Kidney epithelial cell (primary cell): Measurements from ENCODE around the gene PIM1. TPM values are rescaled to one million over a fixed set of nuclear protein-coding genes. Genes with fewer than 3 reads are reported as not detected.

ENCODE experiments used
- DNase-seq: peaks from one replicate; pipeline ENCODE4 v3.0.0-alpha.2; 2010; ENCODE audit warnings: low read depth
- H3K27me3 ChIP-seq: 2 replicates; pipeline ENCODE4 v1.6.0; 2011; ENCODE audit warnings: low read length; ENCODE audit not compliant: control insufficient read depth, insufficient read depth
- H3K36me3 ChIP-seq: 2 replicates; pipeline ENCODE4 v1.5.1; 2011; ENCODE audit warnings: low read length; ENCODE audit not compliant: control insufficient read depth, insufficient read depth
- H3K4me3 ChIP-seq: 2 replicates; pipeline ENCODE4 v1.5.1; 2011; ENCODE audit warnings: low read depth, mild to moderate bottlenecking, control low read depth, low read length
- CTCF ChIP-seq: IDR thresholded peaks from 2 replicates; pipeline ENCODE4 v1.5.1; 2011; ENCODE audit warnings: mild to moderate bottlenecking, moderate library complexity, low read length, control low read depth, inconsistent platforms; ENCODE audit not compliant: insufficient read depth, poor library complexity, severe bottlenecking
- total RNA-seq: library from RNA; depleted of rRNA; stranded (reverse); fragments of >200 nt; gene quantifications from 2 replicates; pipeline ENCODE4 v1.2.3, GENCODE V29; 2015

Gene PIM1
- total RNA-seq, 1 donor from 2014 or later = 18.2 TPM

DNA sequence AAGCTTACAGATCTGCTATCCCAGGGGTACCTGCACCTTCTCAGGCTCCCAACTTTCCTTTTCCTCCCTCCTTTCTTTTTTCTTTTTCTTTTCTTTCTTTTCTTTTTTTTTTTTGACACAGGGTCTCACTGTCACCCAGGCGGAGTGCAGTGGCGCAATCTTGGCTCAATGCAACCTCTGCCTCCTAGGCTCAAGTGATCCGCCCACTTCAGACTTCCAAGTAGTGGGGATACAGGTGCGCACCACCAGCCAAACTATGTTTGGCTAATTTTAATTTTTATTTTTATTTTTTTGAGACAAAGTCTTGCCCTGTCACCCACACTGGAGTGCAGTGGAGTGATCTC, 36.0 kb downstream of the PIM1 start:
- no peak for TF ChIP-seq CTCF
- Histone ChIP-seq H3K27me3 (no peaks in the 10 kb centered on the region), H3K36me3 (no peaks in the 10 kb centered on the region), H3K4me3 (no peak overlapping the region)
- DNase-seq = no peak

DNA sequence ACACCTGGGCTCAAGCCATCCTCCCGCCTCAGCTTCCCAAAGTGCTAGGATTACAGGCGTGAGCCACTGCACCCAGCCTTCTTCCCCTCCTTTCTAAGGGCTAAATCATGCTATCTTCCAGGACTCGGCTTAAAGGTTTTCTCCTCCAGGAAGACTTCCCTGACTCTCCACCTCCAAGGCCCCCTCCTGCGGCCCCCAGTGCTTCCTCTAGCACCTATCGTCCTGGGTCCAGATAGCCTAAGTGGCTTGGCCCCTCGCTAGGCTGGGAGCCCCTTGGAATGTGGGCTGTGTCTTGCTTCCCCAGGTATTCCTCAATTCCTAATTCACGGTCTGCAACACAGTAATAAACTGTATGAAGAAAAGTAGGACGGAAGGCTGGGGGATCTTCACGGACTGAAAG, 36.7 kb downstream of the PIM1 start:
- H3K27me3 ChIP-seq = no peaks in the 10 kb centered on the region
- H3K4me3 ChIP-seq = no peak overlapping the region
- no peaks in the 10 kb centered on the region for H3K36me3 ChIP-seq
- no peak for DNase-seq
- no peak for TF ChIP-seq CTCF

DNA sequence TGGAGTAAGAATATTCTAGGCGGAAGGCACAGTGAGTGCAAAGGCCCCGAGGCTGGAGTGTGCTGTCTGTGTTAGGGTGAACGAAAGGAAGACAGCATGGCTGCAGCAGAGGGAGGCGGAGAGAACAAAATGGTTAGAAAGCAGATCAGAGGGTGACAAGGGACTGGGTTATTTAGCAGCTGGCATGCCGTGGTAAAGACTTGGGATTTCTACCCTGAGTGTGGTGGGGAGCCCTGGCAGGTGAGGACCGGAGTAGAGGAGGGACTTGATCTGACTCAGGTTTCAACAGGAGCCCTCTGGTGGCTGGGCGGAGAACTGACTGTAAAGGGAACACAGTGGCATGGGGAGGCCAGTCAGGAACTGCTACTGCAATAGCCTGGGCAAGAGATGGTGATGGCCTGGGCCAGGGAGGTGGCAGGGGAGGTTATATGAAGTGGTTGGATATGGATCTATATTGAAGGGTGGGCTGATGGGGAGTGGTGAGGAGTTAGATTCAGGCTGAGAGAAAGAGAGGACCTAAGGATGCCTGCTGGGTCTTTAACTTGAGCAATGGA, 38.0 kb downstream of the PIM1 start:
- no peaks in the 10 kb centered on the region for H3K36me3 ChIP-seq
- TF ChIP-seq CTCF = peak; percentile 81
- H3K27me3 ChIP-seq = no peaks in the 10 kb centered on the region
- no peak overlapping the region for H3K4me3 ChIP-seq
- DNase-seq = peak; percentile 29

DNA sequence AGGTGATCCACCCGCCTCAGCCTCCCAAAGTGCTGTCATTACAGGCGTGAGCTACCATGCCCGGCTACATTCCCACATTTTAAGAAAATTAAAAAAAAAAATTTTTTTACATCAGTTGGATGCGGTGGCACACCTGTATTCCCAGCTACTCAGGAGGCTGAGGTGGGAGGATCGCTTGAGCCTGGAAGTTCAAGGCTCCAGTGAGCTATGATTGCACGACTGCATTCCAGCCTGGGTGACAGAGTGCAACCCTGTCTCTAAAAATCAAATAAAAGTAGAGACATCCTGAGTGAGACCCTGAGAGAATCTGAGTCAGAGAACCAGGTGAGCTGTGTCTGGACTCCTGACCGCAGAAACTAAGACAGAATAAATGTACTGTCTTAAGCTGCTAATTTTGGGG, 38.8 kb downstream of the PIM1 start:
- no peak for TF ChIP-seq CTCF
- DNase-seq = no peak

GRCh38 chr6:37209461-37210205, 39.7 kb downstream of the PIM1 start:
- TF ChIP-seq CTCF = no peak
- Histone ChIP-seq H3K36me3 (no peaks in the 10 kb centered on the region), H3K27me3 (no peaks in the 10 kb centered on the region), H3K4me3 (no peak overlapping the region)
- no peak for DNase-seq

More for the DNA sequence above, 38.8 kb downstream of the PIM1 start:
- no peaks in the 10 kb centered on the region for H3K27me3 ChIP-seq
- H3K36me3 ChIP-seq = no peaks in the 10 kb centered on the region
- no peak overlapping the region for H3K4me3 ChIP-seq
